ENCODE results near the gene ATE1.

The ATE1 gene

GRCh38 chr10:121822724-121823123 is 105.1 kb downstream of the ATE1 start:
- TF ChIP-seq CREB1 (IDR thresholded peaks at IDR 0.05; ENCODE audit: low read depth) (no peak), NFIC (IDR thresholded peaks at IDR 0.05) (no peak), MAX (IDR thresholded peaks at IDR 0.05) (no peak), ZBTB7A (IDR thresholded peaks at IDR 0.05; ENCODE audit: low read depth) (no peak), EGR1 (IDR thresholded peaks at IDR 0.05) (no peak), CEBPB (IDR thresholded peaks at IDR 0.05) (no peak), FOXM1 (IDR thresholded peaks at IDR 0.05; ENCODE audit: borderline replicate concordance, low read depth) (no peak), TAF1 (IDR thresholded peaks at IDR 0.05; ENCODE audit: low read depth) (no peak), RAD21 (IDR thresholded peaks at IDR 0.05; ENCODE audit: low read depth) (no peak), TCF12 (IDR thresholded peaks at IDR 0.05; ENCODE audit: low read depth) (no peak), TEAD4 (IDR thresholded peaks at IDR 0.05) (no peak), YY1 (IDR thresholded peaks at IDR 0.05; ENCODE audit: low read depth) (no peak), EP300 (IDR thresholded peaks at IDR 0.05; ENCODE audit: borderline replicate concordance) (no peak), USF1 (IDR thresholded peaks at IDR 0.05) (no peak)

- no peak for TF ChIP-seq CEBPB (IDR thresholded peaks at IDR 0.05)
- TF ChIP-seq USF1 (IDR thresholded peaks at IDR 0.05): no peak
- TF ChIP-seq EGR1 (IDR thresholded peaks at IDR 0.05): no peak
- TF ChIP-seq YY1 (IDR thresholded peaks at IDR 0.05; ENCODE audit: low read depth): no peak
- no peak for TF ChIP-seq RAD21 (IDR thresholded peaks at IDR 0.05; ENCODE audit: low read depth)
- no peak for TF ChIP-seq ZBTB7A (IDR thresholded peaks at IDR 0.05; ENCODE audit: low read depth)
- TF ChIP-seq REST (IDR thresholded peaks at IDR 0.05; ENCODE audit: low read depth): no peak
- TF ChIP-seq TEAD4 (IDR thresholded peaks at IDR 0.05): no peak
- TF ChIP-seq EP300 (IDR thresholded peaks at IDR 0.05; ENCODE audit: borderline replicate concordance): no peak
- TF ChIP-seq TCF12 (IDR thresholded peaks at IDR 0.05; ENCODE audit: low read depth): no peak
- TF ChIP-seq MAX (IDR thresholded peaks at IDR 0.05): no peak
These were observed 105.7 kb downstream of the ATE1 start for GRCh38 chr10:121822180-121822579.

- no peak for TF ChIP-seq RAD21 (IDR thresholded peaks at IDR 0.05; ENCODE audit: low read depth)
- no peak for TF ChIP-seq MAX (IDR thresholded peaks at IDR 0.05)
- no peak for TF ChIP-seq REST (IDR thresholded peaks at IDR 0.05; ENCODE audit: low read depth)
- no peak for TF ChIP-seq YY1 (IDR thresholded peaks at IDR 0.05; ENCODE audit: low read depth)
- TF ChIP-seq TCF12 (IDR thresholded peaks at IDR 0.05; ENCODE audit: low read depth): no peak
- TF ChIP-seq NFIC (IDR thresholded peaks at IDR 0.05): no peak
- no peak for TF ChIP-seq TAF1 (IDR thresholded peaks at IDR 0.05; ENCODE audit: low read depth)
- TF ChIP-seq ZBTB7A (IDR thresholded peaks at IDR 0.05; ENCODE audit: low read depth): no peak
- TF ChIP-seq CREB1 (IDR thresholded peaks at IDR 0.05; ENCODE audit: low read depth): no peak
- TF ChIP-seq EGR1 (IDR thresholded peaks at IDR 0.05): no peak
These were observed 108.8 kb downstream of the ATE1 start for GRCh38 chr10:121819049-121819448.

GRCh38 chr10:121818599-121818998 is 109.2 kb downstream of the ATE1 start:
- no peak for TF ChIP-seq REST (IDR thresholded peaks at IDR 0.05; ENCODE audit: low read depth)

GRCh38 chr10:121816197-121816596 is 111.6 kb downstream of the ATE1 start:
- no peak for TF ChIP-seq TAF1 (IDR thresholded peaks at IDR 0.05; ENCODE audit: low read depth)
- TF ChIP-seq YY1 (IDR thresholded peaks at IDR 0.05; ENCODE audit: low read depth): no peak
- TF ChIP-seq EGR1 (IDR thresholded peaks at IDR 0.05): no peak
- TF ChIP-seq MAX (IDR thresholded peaks at IDR 0.05): no peak
- TF ChIP-seq ZBTB7A (IDR thresholded peaks at IDR 0.05; ENCODE audit: low read depth): no peak
- no peak for TF ChIP-seq RAD21 (IDR thresholded peaks at IDR 0.05; ENCODE audit: low read depth)
- no peak for TF ChIP-seq REST (IDR thresholded peaks at IDR 0.05; ENCODE audit: low read depth)
- TF ChIP-seq EP300 (IDR thresholded peaks at IDR 0.05; ENCODE audit: borderline replicate concordance): no peak
- TF ChIP-seq NFIC (IDR thresholded peaks at IDR 0.05): no peak
- no peak for TF ChIP-seq FOXM1 (IDR thresholded peaks at IDR 0.05; ENCODE audit: borderline replicate concordance, low read depth)
- TF ChIP-seq USF1 (IDR thresholded peaks at IDR 0.05): no peak
- TF ChIP-seq TEAD4 (IDR thresholded peaks at IDR 0.05): no peak
- no peak for TF ChIP-seq TCF12 (IDR thresholded peaks at IDR 0.05; ENCODE audit: low read depth)
- no peak for TF ChIP-seq CEBPB (IDR thresholded peaks at IDR 0.05)
- no peak for TF ChIP-seq CREB1 (IDR thresholded peaks at IDR 0.05; ENCODE audit: low read depth)

Data from Ishikawa (cell line).